SK-N-SH (cell line): ENCODE results near the gene SESN2. TPM values are rescaled to one million over a fixed set of nuclear protein-coding genes. Genes with fewer than 3 reads are reported as not detected.

ENCODE experiments used
- CTCF ChIA-PET: fragments of 300-600, 350-600 bp; formaldehyde crosslinking; extraction: SDS; loops from one replicate; lab custom pipeline; 2021; lab: Yijun Ruan, JAX
- POLR2A ChIA-PET: fragments of 350-600 bp; sonication (Branson Sonifier 250); formaldehyde crosslinking; extraction: SDS; loops from one replicate; lab custom pipeline; 2020; ENCODE audit warnings: antibody characterized with exemption, inconsistent platforms; lab: Yijun Ruan, JAX
- DNase-seq: peaks from one replicate; pipeline ENCODE4 v3.0.0; 2012
- H2AFZ ChIP-seq: fragments of 200-600 bp; sonication (generic); 2 replicates; pipeline ENCODE4 v1.8.1; 2016; ENCODE audit warnings: antibody characterized with exemption, mild to moderate bottlenecking, low read depth
- H3F3A ChIP-seq: fragments of 200-600 bp; sonication (generic); replicated peaks from 2 replicates; pipeline ENCODE3; 2016; ENCODE audit warnings: antibody characterized with exemption, mild to moderate bottlenecking; ENCODE audit not compliant: insufficient read depth
- H3K27ac ChIP-seq, 2 experiments: fragments of 200-500 bp in 1 of 2; fragments of 200-600 bp in 1 of 2; sonication (Bioruptor generic) in 1 of 2; sonication (generic), shearing (Covaris generic) in 1 of 2; 2 replicates each; pipeline versions ENCODE4 v1.5.1 to v1.6.1; 2014 to 2016; ENCODE audit warnings: low read depth in 2 of 2, inconsistent platforms in 1 of 2, low read length in 1 of 2, mild to moderate bottlenecking in 1 of 2, mixed read lengths in 1 of 2
- H3K27me3 ChIP-seq: fragments of 200-600 bp; sonication (generic), shearing (Covaris generic); 2 replicates; pipeline ENCODE4 v1.6.1; 2016; ENCODE audit warnings: mixed run types; ENCODE audit not compliant: insufficient read depth
- H3K36me3 ChIP-seq, 2 experiments: fragments of 200-500 bp in 1 of 2; fragments of 200-600 bp in 1 of 2; sonication (Bioruptor generic) in 1 of 2; sonication (generic) in 1 of 2; replicated peaks in 1 of 2; 2 replicates each; pipeline versions ENCODE3 to v1.5.1; 2014 to 2016; ENCODE audit warnings: low read length in 1 of 2, mild to moderate bottlenecking in 1 of 2; ENCODE audit not compliant: insufficient read depth in 2 of 2, control insufficient read depth in 1 of 2
- H3K4me1 ChIP-seq, 2 experiments: fragments of 200-500 bp in 1 of 2; fragments of 200-600 bp in 1 of 2; sonication (Bioruptor generic) in 1 of 2; sonication (generic), shearing (Covaris generic) in 1 of 2; 2 replicates each; pipeline versions ENCODE4 v1.5.1 to v1.6.1; 2014 to 2016; ENCODE audit warnings: low read depth in 1 of 2, low read length in 1 of 2, mixed run types in 1 of 2; ENCODE audit not compliant: insufficient read depth in 2 of 2, control insufficient read depth in 1 of 2
- H3K4me2 ChIP-seq: fragments of 200-600 bp; sonication (generic), shearing (Covaris generic); 2 replicates; pipeline ENCODE4 v1.6.1; 2017; ENCODE audit warnings: mixed run types
- H3K4me3 ChIP-seq, 2 experiments: fragments of 200-500 bp in 1 of 2; fragments of 200-600 bp in 1 of 2; sonication (Bioruptor generic) in 1 of 2; sonication (generic), shearing (Covaris generic) in 1 of 2; 2 replicates each; pipeline versions ENCODE4 v1.5.1 to v1.8.1; 2014 to 2016; ENCODE audit warnings: low read depth in 2 of 2, inconsistent platforms in 1 of 2, low read length in 1 of 2, mild to moderate bottlenecking in 1 of 2, mixed read lengths in 1 of 2, moderate library complexity in 1 of 2
- H3K79me2 ChIP-seq: fragments of 200-600 bp; sonication (generic); 2 replicates; pipeline ENCODE4 v1.8.1; 2017; ENCODE audit warnings: mild to moderate bottlenecking; ENCODE audit not compliant: insufficient read depth
- H3K9ac ChIP-seq: fragments of 200-600 bp; sonication (generic); 2 replicates; pipeline ENCODE4 v1.6.1; 2017; ENCODE audit warnings: mixed run types
- H3K9me2 ChIP-seq: fragments of 200-600 bp; sonication (generic); 2 replicates; pipeline ENCODE4 v1.6.1; 2017; ENCODE audit warnings: mixed run types
- H3K9me3 ChIP-seq: fragments of 200-600 bp; sonication (generic); 2 replicates; pipeline ENCODE4 v1.6.1; 2017; ENCODE audit warnings: mixed run types, mild to moderate bottlenecking, moderate library complexity
- H4K20me1 ChIP-seq: fragments of 200-600 bp; sonication (generic); 2 replicates; pipeline ENCODE4 v1.6.1; 2017; ENCODE audit warnings: mild to moderate bottlenecking, mixed run types; ENCODE audit not compliant: insufficient read depth
- CHD2 ChIP-seq: fragments of 150-350 bp; IDR thresholded peaks from 2 replicates; pipeline ENCODE4 v1.6.1; 2018; ENCODE audit warnings: low read length; ENCODE audit not compliant: partially characterized antibody
- ELF1 ChIP-seq: IDR thresholded peaks from 2 replicates; pipeline ENCODE4 v1.4.0; 2012
- EP300 ChIP-seq, 2 experiments: IDR thresholded peaks; 2 replicates each; pipeline versions ENCODE4 v1.4.0 to v1.6.1; 2012; ENCODE audit warnings: borderline replicate concordance in 1 of 2, low read depth in 1 of 2, low read length in 1 of 2
- FOSL2 ChIP-seq: IDR thresholded peaks from 2 replicates; pipeline ENCODE4 v1.4.0; 2012; ENCODE audit warnings: low read depth, mild to moderate bottlenecking, moderate library complexity, borderline replicate concordance
- FOXJ3 ChIP-seq: sonication (generic); formaldehyde crosslinking; IDR thresholded peaks from 2 replicates; pipeline ENCODE4 v1.5.1; 2020; ENCODE audit warnings: mild to moderate bottlenecking, missing genetic modification reagents
- FOXM1 ChIP-seq: IDR thresholded peaks from 2 replicates; pipeline ENCODE4 v1.4.0; 2012; ENCODE audit warnings: low read depth, mild to moderate bottlenecking
- JUND ChIP-seq: IDR thresholded peaks from 2 replicates; pipeline ENCODE4 v1.4.0; 2012
- MEF2A ChIP-seq: IDR thresholded peaks from 2 replicates; pipeline ENCODE4 v1.4.0; 2012; ENCODE audit warnings: low read depth, borderline replicate concordance
- NRF1 ChIP-seq: IDR thresholded peaks from 2 replicates; pipeline ENCODE4 v1.6.1; 2012; ENCODE audit warnings: low read depth, mild to moderate bottlenecking, low read length
- RAD21 ChIP-seq: IDR thresholded peaks from 2 replicates; pipeline ENCODE4 v1.6.1; 2012; ENCODE audit warnings: mild to moderate bottlenecking, low read length
- RCOR1 ChIP-seq: fragments of 150-350 bp; IDR thresholded peaks from 2 replicates; pipeline ENCODE4 v1.6.1; 2017; ENCODE audit warnings: antibody characterized with exemption, low read length
- RFX5 ChIP-seq: IDR thresholded peaks from 2 replicates; pipeline ENCODE4 v1.6.1; 2012; ENCODE audit warnings: mild to moderate bottlenecking, improper control_type of control experiment, low read length
- SMC3 ChIP-seq: IDR thresholded peaks from 2 replicates; pipeline ENCODE4 v1.6.1; 2012; ENCODE audit warnings: low read depth, low read length, improper control_type of control experiment
- TAF1 ChIP-seq: IDR thresholded peaks from 2 replicates; pipeline ENCODE4 v1.6.1; 2012; ENCODE audit warnings: low read depth, mild to moderate bottlenecking, low read length, moderate library complexity, borderline replicate concordance
- TEAD4 ChIP-seq: IDR thresholded peaks from 2 replicates; pipeline ENCODE4 v1.4.0; 2012; ENCODE audit warnings: mild to moderate bottlenecking, borderline replicate concordance; ENCODE audit not compliant: insufficient read depth
- WGBS: methylation state at CpG from one replicate; pipeline ENCODE4 v1.1.6; 2017; ENCODE audit warnings: low lambda C conversion rate; 5-methylcytosine and 5-hydroxymethylcytosine counted together
- polyA plus RNA-seq, 3 experiments: library from polyadenylated mRNA; depleted of rRNA; stranded (reverse); fragments of >200 nt; gene quantifications; 2 replicates each; pipeline ENCODE4 v1.2.3, GENCODE V29; 2012
- TF ChIP-seq, protein P1 (sequence below): fragments of 200-600 bp; sonication (generic); IDR thresholded peaks from 2 replicates; pipeline ENCODE4 v1.6.1; 2017; ENCODE audit warnings: antibody characterized with exemption, mild to moderate bottlenecking, moderate library complexity
- TF ChIP-seq, protein P2 (sequence below): fragments of 150-350 bp; IDR thresholded peaks from 2 replicates; pipeline ENCODE4 v1.6.1; 2017; ENCODE audit warnings: antibody characterized with exemption, low read length, low read depth, borderline replicate concordance
- TF ChIP-seq, protein P3 (sequence below): IDR thresholded peaks from 2 replicates; pipeline ENCODE4 v1.4.0; 2012; ENCODE audit warnings: low read depth, borderline replicate concordance
- TF ChIP-seq, protein P4 (sequence below): IDR thresholded peaks from 2 replicates; pipeline ENCODE4; 2012
- TF ChIP-seq, protein P5 (sequence below): IDR thresholded peaks from 2 replicates; pipeline ENCODE4 v1.4.0; 2012; ENCODE audit warnings: low read depth, borderline replicate concordance
- TF ChIP-seq, protein P6 (sequence below): fragments of 150-350 bp; IDR thresholded peaks from 2 replicates; pipeline ENCODE4 v1.6.1; 2016; ENCODE audit warnings: mild to moderate bottlenecking, low read depth, low read length

The SESN2 gene
- polyA plus RNA-seq, 1 of the 3 experiments (the other 2 are of a cell fraction): 14.1 TPM

DNA sequence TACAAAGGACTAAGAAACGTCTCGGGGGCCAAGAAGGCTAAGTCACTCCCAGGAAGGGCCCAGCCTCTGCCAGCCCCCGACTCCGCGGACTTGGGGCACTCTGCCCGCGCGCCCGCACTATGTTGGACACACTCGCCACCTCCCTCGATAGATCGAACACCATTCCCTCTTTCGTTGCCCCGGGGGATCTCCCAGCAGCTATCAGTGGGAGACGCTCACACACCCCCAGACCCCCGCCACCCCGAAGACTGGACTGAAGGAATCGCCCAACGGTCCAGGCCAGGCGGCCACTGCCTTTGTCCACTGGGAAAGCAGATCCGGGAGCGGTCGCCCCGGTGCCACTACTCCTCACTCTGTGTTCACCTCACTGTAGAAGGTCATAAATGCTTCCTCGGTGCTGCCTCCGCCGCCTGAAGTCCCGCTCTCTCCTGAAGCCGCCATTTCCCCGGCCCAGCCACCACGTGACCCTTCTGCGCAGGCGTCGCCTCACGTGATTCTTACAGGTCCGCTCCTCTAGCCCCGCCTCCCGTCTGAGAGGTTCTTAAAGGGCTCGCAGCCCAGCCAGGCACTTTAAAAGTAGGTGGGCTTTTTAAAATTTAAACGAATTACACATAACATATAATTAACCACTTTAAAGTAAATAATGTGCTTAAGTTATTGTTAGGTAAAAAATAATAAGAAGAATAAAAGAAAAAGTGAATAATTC lies 26.6 kb upstream of the SESN2 start, which contains the start of gene DNAJC8 (continued):
- TF ChIP-seq, protein P1, sequence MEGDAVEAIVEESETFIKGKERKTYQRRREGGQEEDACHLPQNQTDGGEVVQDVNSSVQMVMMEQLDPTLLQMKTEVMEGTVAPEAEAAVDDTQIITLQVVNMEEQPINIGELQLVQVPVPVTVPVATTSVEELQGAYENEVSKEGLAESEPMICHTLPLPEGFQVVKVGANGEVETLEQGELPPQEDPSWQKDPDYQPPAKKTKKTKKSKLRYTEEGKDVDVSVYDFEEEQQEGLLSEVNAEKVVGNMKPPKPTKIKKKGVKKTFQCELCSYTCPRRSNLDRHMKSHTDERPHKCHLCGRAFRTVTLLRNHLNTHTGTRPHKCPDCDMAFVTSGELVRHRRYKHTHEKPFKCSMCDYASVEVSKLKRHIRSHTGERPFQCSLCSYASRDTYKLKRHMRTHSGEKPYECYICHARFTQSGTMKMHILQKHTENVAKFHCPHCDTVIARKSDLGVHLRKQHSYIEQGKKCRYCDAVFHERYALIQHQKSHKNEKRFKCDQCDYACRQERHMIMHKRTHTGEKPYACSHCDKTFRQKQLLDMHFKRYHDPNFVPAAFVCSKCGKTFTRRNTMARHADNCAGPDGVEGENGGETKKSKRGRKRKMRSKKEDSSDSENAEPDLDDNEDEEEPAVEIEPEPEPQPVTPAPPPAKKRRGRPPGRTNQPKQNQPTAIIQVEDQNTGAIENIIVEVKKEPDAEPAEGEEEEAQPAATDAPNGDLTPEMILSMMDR: no peak
- 0 out of 2 replicates have a peak, but pooled peaks have one; percentile 23 for TF ChIP-seq RCOR1
- no peak for TF ChIP-seq EP300 (IDR thresholded peaks at IDR 0.05; ENCODE audit: borderline replicate concordance in 1 of 2, low read depth in 1 of 2, low read length in 1 of 2)
- TF ChIP-seq, protein P2, sequence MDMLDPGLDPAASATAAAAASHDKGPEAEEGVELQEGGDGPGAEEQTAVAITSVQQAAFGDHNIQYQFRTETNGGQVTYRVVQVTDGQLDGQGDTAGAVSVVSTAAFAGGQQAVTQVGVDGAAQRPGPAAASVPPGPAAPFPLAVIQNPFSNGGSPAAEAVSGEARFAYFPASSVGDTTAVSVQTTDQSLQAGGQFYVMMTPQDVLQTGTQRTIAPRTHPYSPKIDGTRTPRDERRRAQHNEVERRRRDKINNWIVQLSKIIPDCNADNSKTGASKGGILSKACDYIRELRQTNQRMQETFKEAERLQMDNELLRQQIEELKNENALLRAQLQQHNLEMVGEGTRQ: peak; percentile 98
- TF ChIP-seq FOSL2: no peak
- TF ChIP-seq CHD2: no peak
- TF ChIP-seq, protein P3, sequence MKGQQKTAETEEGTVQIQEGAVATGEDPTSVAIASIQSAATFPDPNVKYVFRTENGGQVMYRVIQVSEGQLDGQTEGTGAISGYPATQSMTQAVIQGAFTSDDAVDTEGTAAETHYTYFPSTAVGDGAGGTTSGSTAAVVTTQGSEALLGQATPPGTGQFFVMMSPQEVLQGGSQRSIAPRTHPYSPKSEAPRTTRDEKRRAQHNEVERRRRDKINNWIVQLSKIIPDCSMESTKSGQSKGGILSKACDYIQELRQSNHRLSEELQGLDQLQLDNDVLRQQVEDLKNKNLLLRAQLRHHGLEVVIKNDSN: peak; percentile 99
- TF ChIP-seq NRF1: peak; percentile 75
- TF ChIP-seq MEF2A: no peak
- TF ChIP-seq, protein P4, sequence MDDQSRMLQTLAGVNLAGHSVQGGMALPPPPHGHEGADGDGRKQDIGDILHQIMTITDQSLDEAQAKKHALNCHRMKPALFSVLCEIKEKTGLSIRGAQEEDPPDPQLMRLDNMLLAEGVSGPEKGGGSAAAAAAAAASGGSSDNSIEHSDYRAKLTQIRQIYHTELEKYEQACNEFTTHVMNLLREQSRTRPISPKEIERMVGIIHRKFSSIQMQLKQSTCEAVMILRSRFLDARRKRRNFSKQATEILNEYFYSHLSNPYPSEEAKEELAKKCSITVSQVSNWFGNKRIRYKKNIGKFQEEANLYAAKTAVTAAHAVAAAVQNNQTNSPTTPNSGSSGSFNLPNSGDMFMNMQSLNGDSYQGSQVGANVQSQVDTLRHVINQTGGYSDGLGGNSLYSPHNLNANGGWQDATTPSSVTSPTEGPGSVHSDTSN: no peak
- no peak for TF ChIP-seq SMC3
- TF ChIP-seq RFX5: no peak; the same call in 1 of the 2 replicates

DNA sequence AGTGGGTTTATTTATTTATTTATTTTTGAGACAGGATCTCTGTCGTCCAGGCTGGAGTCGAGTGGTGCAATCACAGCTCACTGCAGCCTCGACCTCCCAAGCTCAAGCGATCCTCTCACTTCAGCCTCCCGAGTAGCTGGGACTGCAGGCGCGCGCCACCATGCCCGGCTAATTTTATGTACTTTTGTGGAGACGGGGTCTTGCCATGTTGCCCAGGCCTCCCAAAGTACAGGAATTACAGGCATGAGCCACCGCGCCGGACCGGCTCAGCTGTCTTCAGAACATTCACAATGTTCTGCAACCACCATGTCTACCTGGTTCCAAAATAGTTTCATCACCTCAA lies 26.1 kb upstream of the SESN2 start:
- peaks cover 74% of the 10 kb centered on the region for H3K79me2 ChIP-seq
- 53% methylated on average over 10 of the region's 14 CpGs for WGBS
- H4K20me1 ChIP-seq: no peaks in the 10 kb centered on the region
- CTCF ChIA-PET: interaction anchor here (0.9 kb wide), 1 partner anchor 16 kb away, joined by 3 read pairs; no protein-coding TSS in a partner anchor
- H3K9me2 ChIP-seq: no peaks in the 10 kb centered on the region
- H3K4me3 ChIP-seq: peak overlapping the region; percentile 84 to 86; a peak in 3 of 4 replicates
- no peak overlapping the region for H3K4me2 ChIP-seq
- H3K36me3 ChIP-seq: peaks cover 11 to 18% of the 10 kb centered on the region in 2 experiments
- H3K9me3 ChIP-seq: no peaks in the 10 kb centered on the region
- no peaks in the 10 kb centered on the region for H3K27me3 ChIP-seq
- peak overlapping the region; percentile 97; the same call in 1 of the 2 replicates for H3K9ac ChIP-seq
- DNase-seq: no peak
- POLR2A ChIA-PET: no interaction called here
- no peak overlapping the region for H3K27ac ChIP-seq
- peak overlapping the region; percentile 83; the same call in 1 of the 2 replicates for H2AFZ ChIP-seq
- H3F3A ChIP-seq: peaks cover 22% of the 10 kb centered on the region
- H3K4me1 ChIP-seq: peaks cover 10 to 13% of the 10 kb centered on the region in 2 experiments
- no peak for TF ChIP-seq TEAD4
- no peak for TF ChIP-seq ELF1
- TF ChIP-seq, protein P5, sequence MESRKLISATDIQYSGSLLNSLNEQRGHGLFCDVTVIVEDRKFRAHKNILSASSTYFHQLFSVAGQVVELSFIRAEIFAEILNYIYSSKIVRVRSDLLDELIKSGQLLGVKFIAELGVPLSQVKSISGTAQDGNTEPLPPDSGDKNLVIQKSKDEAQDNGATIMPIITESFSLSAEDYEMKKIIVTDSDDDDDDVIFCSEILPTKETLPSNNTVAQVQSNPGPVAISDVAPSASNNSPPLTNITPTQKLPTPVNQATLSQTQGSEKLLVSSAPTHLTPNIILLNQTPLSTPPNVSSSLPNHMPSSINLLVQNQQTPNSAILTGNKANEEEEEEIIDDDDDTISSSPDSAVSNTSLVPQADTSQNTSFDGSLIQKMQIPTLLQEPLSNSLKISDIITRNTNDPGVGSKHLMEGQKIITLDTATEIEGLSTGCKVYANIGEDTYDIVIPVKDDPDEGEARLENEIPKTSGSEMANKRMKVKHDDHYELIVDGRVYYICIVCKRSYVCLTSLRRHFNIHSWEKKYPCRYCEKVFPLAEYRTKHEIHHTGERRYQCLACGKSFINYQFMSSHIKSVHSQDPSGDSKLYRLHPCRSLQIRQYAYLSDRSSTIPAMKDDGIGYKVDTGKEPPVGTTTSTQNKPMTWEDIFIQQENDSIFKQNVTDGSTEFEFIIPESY: no peak
- no peak for TF ChIP-seq TAF1
- no peak for TF ChIP-seq FOXJ3
- TF ChIP-seq, protein P1: no peak
- TF ChIP-seq, protein P6, sequence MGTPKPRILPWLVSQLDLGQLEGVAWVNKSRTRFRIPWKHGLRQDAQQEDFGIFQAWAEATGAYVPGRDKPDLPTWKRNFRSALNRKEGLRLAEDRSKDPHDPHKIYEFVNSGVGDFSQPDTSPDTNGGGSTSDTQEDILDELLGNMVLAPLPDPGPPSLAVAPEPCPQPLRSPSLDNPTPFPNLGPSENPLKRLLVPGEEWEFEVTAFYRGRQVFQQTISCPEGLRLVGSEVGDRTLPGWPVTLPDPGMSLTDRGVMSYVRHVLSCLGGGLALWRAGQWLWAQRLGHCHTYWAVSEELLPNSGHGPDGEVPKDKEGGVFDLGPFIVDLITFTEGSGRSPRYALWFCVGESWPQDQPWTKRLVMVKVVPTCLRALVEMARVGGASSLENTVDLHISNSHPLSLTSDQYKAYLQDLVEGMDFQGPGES: no peak
- TF ChIP-seq SMC3: no peak
- no peak for TF ChIP-seq RAD21
- TF ChIP-seq JUND: no peak
- TF ChIP-seq FOXM1: no peak
